ENCODE results near the gene AGAP6. TPM values are rescaled to one million over a fixed set of nuclear protein-coding genes. Genes with fewer than 3 reads are reported as not detected.

Gene AGAP6
- total and polyA plus RNA-seq, 2 of the 8 experiments (the other 6 are each of a cell fraction or from before 2014, with no cell fraction given), result 13.0 to 15.3 TPM

GRCh38 chr10:50021646-50022045 is 33.4 kb downstream of the AGAP6 start:
- CTCF ChIA-PET (ENCODE audit: partially characterized antibody), result no interaction called here
- H4K20me1 ChIP-seq (replicated peaks in 1 of 2; ENCODE audit: control insufficient read depth in 1 of 2, insufficient read depth in 2 of 2, low read length in 2 of 2), result no peaks in the 10 kb centered on the region
- H3K23ac ChIP-seq (ENCODE audit: insufficient read length), result no peak overlapping the region
- POLR2A ChIA-PET (ENCODE audit: partially characterized antibody), result no interaction called here
- H2AFZ ChIP-seq (ENCODE audit: low read length), result no peak overlapping the region
- no peak overlapping the region for H2AK5ac ChIP-seq (ENCODE audit: low read depth, low read length)
- no peaks in the 10 kb centered on the region for H3K27me3 ChIP-seq (replicated peaks in 1 of 4; ENCODE audit: control insufficient read depth in 3 of 4, extremely low read depth in 1 of 4, insufficient read depth in 3 of 4, low read length in 3 of 4)
- no peaks in the 10 kb centered on the region for H3K79me2 ChIP-seq (ENCODE audit: control insufficient read depth in 1 of 2, insufficient read depth in 2 of 2, low read length in 2 of 2)
- H2BK5ac ChIP-seq (ENCODE audit: low read depth, low read length), result no peak overlapping the region
- H3K9me3 ChIP-seq (ENCODE audit: insufficient read depth in 2 of 2, low read depth in 1 of 2, low read length in 1 of 2), result no peaks in the 10 kb centered on the region
- H3K36me3 ChIP-seq (ENCODE audit: control insufficient read depth in 2 of 4, insufficient read depth in 4 of 4, low read length in 3 of 4), result no peaks in the 10 kb centered on the region
- DNase-seq (ENCODE audit: low read depth in 1 of 2, low spot score in 2 of 2), result no peak
- H3K23me2 ChIP-seq (ENCODE audit: low read depth, low read length), result no peaks in the 10 kb centered on the region
- no peak overlapping the region for H3K56ac ChIP-seq (replicated peaks; ENCODE audit: insufficient read length, low read depth, low read length)
- no peaks in the 10 kb centered on the region for H3K4me1 ChIP-seq (replicated peaks in 1 of 4; ENCODE audit: control insufficient read depth in 3 of 4, insufficient read depth in 4 of 4, low read length in 3 of 4)
- H3K14ac ChIP-seq (ENCODE audit: insufficient read length), result no peak overlapping the region
- H2BK20ac ChIP-seq (ENCODE audit: low read length), result no peak overlapping the region
- no peak for FAIRE-seq
- no peak overlapping the region for H4K91ac ChIP-seq (replicated peaks; ENCODE audit: insufficient read length, low read length)
- 0 out of 2 replicates have a peak, but pooled peaks cover 2% of the 10 kb centered on the region for H3K79me1 ChIP-seq (ENCODE audit: low read depth, low read length)
- 77% methylated on average over 3 of the region's 3 CpGs; no CpG with 5 or more reads in 1 of the 2 experiments for WGBS, 2 experiments (ENCODE audit: extremely low coverage in 1 of 2, insufficient coverage in 1 of 2, insufficient read length in 1 of 2, insufficient replicate concordance in 2 of 2, low coverage in 1 of 2, low lambda C conversion rate in 2 of 2, missing lambda C conversion rate in 1 of 2)
- H2BK120ac ChIP-seq (replicated peaks; ENCODE audit: low read depth, low read length), result no peak overlapping the region
- H3K4me2 ChIP-seq (ENCODE audit: insufficient read depth in 1 of 2, low read depth in 2 of 2, low read length in 2 of 2), result no peak overlapping the region
- no peak overlapping the region for H4K8ac ChIP-seq (ENCODE audit: extremely low read depth, insufficient read depth, low read length)
- no peak overlapping the region for H3K4me3 ChIP-seq (ENCODE audit: extremely low read depth in 1 of 4, insufficient read depth in 2 of 4, low read depth in 3 of 4, low read length in 4 of 4)
- no peak overlapping the region for H2BK15ac ChIP-seq (ENCODE audit: low read length)
- no peak overlapping the region for H4K5ac ChIP-seq (ENCODE audit: insufficient read length, low read depth, low read length)
- H3K27ac ChIP-seq (ENCODE audit: low read depth, low read length), result no peak overlapping the region
- no peak overlapping the region for H2BK12ac ChIP-seq (ENCODE audit: low read depth, low read length)
- H3K9ac ChIP-seq (replicated peaks in 1 of 4; ENCODE audit: extremely low read depth in 1 of 4, low read depth in 3 of 4, low read length in 3 of 4), result no peak overlapping the region
- H3K18ac ChIP-seq (ENCODE audit: extremely low read depth, low read length), result no peak overlapping the region
- no peak overlapping the region for H3K4ac ChIP-seq (replicated peaks; ENCODE audit: insufficient read length, low read depth, low read length)
- no peak for TF ChIP-seq MAFK (IDR thresholded peaks at IDR 0.05; ENCODE audit: low read depth, low read length)
- no peak for TF ChIP-seq TBP (IDR thresholded peaks at IDR 0.05; ENCODE audit: low read depth, low read length)
- no peak for TF ChIP-seq POLR2A (IDR thresholded peaks at IDR 0.05; ENCODE audit: control extremely low read depth in 1 of 2, low read depth in 2 of 2, low read length in 2 of 2)
- no peak for TF ChIP-seq CHD2 (IDR thresholded peaks at IDR 0.05; ENCODE audit: low read length)
- TF ChIP-seq JUN (IDR thresholded peaks at IDR 0.05; ENCODE audit: low read depth, low read length), result no peak
- TF ChIP-seq KDM5A (IDR thresholded peaks at IDR 0.05; ENCODE audit: low read length), result no peak
- no peak for TF ChIP-seq POLR2AphosphoS5 (IDR thresholded peaks at IDR 0.05; ENCODE audit: low read depth, low read length)
